Left hindlimb (tissue), 1 donor: ENCODE results near the gene STEAP1B.

Source experiments
- DNase-seq: peaks from one replicate; pipeline ENCODE4 v3.0.0-alpha.2; 2018

Gene STEAP1B

DNA sequence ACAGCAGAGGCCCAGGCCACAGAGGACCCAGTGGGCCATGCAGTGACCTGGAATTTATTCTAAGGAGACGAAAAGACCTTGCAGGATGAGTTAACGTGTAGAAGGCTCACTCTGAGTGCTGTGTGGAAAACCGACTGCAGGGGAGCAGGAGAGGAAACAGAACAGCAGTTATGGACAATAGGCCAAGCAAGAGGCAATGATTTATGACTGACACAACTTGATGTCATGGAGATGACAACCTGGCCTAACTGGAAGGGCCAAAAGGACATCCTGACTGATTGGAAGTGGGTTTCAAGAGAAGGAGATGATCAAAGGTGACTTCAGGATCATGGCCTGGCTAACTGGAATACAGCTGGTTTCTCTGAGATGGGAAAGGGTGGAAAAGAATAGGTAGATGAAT is 72.9 kb downstream of the STEAP1B start:
- no peak for DNase-seq

DNA sequence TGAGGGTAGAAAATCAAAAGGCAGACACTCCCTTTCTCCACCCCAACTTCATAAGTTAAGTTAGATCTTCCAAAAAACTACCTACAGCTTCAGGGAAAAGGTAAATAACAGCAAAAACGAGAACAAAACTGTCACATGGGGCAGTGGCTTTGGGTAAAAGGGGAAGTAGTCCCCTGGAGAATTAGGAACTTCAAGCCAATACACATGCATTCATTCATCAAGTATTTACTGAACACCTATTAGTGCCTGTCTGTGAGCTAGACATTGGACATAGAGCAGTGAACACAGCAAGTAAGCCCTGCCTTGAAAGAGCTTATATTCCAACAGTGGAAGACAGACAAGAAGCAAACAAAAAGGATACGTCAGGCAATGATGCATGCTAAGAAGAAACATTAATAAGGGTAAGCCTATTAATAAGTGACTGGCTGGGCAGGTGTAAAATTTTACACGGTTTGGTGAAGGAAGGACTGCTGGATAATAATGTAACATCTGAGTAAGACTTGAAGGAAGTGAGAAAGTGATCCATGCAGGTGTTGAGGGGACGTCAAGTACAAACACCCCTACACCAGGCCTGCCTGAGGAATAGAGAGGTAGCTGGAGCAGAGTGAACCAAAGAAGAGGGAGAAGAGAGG is 73.4 kb downstream of the STEAP1B start:
- no peak for DNase-seq

DNA sequence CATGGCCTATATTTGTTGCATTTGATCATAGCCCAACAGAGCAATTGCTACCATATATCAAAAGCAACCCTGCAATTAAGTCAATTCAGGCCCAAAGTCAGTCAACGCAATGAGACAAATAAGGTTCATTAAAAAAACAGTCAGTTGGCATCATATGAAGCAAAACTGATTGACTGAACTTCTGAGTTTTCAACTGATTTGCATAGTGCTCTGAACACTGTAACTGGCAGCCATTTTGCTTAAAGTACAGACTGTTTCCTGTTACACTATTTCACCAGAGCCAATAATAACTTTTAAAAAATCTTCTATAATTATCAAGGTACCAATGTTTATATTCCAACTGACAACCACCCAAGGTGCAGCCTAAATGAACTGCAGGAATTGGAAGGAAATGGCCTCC is 74.6 kb downstream of the STEAP1B start:
- no peak for DNase-seq

DNA sequence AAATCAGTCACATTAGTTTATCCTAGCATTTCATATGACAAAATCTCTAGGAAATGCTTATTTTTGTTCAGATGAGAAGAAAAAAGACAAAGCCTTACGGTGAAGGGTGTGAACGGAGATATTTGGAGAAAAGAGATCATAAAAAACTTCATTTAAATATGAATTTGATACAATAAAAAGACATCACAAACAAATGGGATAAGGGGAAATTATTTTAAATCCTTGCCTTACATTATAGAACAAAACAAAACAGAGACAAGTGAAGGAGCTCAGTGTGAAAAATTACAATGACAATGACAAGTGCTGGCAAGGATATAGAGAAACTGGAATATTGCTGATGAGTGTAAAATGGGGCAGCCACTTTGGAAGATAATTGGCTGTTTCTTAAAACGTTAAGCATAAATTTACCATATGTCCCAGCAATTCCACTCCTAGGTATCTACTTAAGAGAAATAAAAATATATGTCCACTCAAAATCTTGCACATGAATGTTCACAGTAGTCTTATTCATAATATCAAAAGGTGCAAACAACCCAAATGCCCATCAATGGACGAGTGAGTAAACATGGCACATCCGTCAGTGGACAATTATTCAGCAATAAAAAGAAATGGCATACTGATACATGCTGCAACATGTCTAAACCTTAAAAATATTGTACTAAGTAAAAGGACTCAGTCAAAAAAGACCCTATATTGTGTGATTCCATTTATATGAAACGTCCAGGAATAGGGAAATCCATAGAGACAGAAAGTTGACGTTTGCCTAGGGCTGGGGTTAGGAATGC is 77.0 kb downstream of the STEAP1B start:
- DNase-seq, result no peak

DNA sequence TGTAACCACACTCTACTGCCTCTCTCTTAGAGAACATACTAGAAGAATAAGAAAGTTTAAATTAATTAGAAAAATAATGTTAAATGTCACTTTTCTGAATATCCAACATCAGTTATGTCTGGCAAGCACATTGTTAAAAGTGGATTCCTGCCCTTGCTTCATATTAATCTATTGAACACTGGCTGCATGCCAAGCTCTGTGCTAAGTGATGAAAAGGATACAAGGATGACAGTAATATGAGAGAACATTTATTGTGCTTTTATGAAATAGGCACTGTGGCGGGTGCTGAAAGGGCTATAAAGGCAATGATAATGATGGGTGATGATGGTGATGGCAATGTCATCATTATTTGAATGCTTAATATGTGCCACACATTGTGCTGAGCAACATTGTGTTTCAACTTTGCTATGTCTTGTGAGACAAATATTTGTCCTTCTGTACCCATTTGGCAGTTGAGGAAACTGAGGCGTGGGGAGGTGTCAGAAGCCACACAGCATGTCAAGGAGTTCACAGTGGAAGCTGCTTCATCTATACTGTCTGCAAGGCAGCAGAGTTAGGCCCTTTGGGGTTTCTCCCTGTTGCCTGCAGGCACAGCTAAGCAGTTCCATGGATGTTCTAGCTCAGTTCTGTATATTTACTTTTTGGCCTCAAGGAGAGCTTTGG is 78.9 kb downstream of the STEAP1B start:
- DNase-seq, result no peak

DNA sequence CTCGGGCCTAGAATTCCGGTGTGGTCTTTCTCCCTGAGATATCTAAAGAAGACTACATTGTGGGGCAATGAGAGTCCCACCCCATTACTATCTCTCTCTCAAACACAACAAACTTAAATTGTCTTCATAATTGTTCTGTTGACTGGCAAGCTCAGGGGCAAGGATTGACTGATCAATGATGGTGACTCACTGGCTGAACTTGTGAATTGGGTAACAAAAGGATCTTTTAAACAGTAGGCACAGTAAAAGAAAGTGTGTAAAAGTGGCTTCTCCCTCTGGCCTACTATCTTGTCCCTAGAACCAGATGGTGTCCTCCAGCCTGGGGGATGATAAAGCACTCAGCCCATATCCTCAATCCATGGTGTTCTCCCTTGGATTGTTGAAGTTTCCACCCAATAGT is 80.0 kb downstream of the STEAP1B start:
- DNase-seq, result no peak

DNA sequence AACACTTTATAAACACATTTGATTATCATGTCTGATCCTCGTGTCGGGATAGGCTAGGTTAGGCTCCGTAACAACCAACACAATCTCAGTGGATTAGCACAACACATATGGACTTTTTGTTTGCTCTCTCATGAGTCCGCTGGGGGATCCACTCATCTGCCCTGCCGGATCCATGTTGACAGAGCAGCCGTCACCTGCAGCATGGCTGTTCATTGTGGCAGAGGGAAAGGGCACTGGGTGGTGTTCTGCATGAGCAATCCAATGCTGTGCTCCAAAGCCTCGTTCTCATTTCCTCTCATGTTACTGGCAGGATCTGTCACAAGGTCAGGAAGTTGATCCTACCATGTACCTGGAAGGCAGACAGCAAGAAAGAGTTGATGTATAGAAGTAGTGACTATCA is 80.5 kb downstream of the STEAP1B start:
- no peak for DNase-seq

DNA sequence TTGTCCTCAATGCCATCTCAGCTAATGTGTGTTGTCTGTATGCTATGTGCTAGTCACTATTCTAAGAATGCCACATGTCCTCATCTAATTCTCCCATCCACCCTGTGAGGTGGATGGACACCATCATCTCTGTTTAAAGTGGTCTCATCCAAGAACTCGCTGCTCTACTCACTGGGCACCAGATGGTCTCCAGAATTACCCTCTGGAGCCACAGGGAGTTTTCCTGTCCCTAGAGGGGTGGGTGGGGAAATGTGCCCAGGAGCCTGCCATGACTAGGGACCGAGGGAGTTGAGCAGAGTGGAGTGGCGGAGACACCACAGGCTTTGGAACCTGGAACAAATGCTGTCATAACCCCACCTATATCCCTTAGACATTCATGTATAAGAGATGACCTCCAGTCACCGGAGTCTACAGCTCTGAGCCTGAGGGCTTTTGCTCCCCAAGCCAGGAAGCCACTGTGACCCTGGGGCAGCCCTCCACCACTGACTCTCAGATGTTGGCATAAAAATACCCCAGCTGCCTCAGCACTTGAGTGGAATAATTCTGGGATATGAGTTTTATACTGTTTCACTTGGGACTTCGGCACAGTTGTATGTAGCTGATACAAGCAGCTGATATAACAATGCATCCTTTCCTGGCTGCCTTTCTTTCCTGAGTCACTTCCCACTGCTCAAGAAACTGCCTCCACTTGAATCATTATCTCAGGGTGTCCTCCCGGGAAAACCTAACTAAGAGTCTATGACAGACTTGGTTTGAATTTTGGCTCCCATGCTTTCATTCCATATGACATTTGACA is 81.5 kb downstream of the STEAP1B start:
- DNase-seq, result no peak

DNA sequence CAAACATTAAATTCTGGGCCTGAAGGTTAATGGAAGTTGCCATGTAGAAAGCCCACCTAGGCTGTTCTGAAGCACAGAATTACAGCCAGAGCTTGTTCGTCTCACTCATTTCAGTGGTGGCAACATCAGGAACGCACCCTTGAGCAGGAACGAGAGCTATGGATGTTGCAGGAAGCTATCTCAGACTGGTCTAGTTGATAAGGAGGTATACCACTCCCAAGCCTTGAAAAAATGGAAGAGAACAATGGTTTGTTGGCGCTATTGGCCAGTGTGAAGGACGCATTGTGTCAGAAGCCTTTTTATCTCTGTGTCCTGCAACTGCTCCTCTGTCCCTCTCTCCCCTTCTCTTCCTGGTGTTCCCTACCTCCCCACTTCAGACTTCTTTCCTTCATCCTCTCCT is 82.1 kb downstream of the STEAP1B start:
- DNase-seq, result no peak

DNA sequence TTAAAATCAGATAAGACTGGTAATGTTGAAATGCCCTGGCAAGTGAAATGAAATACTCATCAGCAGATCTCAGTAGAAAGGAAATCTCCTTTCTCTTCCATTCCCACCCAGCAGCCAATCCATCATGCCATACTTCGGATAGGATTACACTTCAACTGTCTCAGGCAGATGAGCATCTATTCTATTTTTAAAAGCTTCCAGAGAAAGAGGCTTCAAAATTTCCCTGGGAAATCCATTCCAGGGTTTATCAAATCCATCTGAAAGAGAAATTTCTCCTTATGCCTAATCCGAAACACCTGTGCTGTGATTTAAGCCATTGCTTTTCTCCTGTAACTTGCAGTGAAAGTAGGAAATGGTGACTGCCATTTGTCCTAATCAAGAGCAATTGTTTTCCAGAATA is 82.6 kb downstream of the STEAP1B start:
- no peak for DNase-seq

DNA sequence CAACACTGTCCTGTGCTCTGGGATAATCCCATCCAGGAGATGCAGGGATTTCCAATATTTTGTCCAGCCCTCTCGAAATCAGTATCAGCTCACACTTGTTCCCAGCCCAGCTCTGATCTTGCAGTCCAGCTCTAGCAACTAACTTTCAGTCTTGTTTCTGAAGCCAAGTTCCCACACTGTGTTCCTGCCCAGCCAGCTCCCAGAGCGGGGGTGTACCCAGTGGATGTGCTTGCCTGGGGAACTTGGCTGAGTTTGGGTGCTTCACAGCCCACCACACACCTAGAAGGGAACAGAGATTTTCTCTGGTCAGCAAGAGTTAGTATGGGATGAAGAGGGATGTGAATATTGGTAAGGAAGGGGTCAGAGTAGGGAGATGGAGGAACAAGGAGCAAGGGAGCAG is 85.6 kb downstream of the STEAP1B start:
- no peak for DNase-seq

DNA sequence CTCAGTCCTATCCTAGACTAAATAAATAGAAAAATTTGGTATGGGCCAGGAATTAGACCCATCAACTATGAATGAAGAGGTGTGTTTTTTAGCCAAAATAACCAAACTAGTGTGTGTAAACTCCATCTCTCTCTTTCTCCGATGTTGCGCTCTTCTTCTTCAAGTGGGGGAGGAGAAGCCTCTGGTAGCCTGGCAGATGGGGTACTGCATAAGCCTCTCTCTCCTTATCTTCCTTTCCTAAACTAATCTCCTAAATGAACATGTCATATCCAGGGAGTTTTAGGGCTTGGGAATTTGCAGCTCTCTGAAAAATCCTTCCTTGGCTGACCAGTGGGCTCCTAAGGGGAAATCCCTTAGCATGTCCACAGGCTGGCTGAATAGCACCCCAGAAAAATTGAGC is 86.8 kb downstream of the STEAP1B start:
- DNase-seq, result no peak

DNA sequence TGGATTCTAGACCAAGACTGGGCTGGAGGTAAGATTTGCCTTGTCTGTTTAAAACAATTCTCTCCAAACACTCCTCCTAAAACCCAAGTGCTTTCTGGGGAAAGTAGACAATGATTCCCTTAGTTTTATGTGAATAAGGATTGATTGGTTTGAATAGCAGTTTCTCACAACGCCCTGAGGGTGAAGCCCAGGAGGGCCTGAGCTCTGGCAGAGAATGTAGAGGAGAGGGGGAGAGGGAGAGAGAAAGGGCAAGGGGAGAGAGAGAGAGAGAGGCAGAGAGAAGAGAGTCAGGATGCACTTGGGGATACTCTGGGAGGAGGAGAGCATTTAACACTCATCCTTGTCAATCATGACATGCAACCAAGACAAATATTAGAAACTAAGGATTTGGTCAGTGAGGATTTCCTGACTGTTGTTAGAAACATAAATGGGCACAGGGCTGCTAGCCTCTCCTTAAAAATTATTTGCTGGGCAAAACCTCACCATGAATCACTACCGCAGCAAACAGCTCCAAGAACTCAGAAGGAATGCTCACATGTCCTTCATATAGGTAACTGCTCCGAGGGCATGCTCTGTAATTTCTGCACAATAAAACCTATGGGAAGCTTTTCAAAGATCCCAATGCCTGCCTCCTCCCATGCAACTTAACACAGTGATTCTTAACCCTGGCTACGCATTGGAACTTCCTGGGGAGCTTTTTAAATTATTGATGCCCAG is 87.9 kb downstream of the STEAP1B start:
- no peak for DNase-seq

DNA sequence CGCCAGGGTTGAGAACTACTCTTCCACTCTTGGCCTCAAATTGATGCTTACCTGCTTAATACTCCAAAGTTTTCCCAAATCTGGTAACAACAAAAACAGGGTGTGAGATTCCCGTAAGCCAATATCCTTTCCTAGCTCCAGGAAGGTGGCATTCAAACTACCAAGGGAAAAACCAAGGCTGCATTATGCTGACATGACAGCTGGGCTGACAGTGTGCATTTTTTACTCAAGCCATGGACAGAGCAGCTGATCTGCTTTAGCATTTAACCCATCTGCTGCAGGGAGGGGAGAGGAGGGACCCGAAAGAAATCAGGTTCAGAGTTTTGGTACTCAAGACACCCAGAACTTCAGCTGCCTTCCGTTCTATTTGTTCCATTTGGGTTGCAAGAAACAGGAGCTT is 93.3 kb downstream of the STEAP1B start:
- DNase-seq, result no peak

DNA sequence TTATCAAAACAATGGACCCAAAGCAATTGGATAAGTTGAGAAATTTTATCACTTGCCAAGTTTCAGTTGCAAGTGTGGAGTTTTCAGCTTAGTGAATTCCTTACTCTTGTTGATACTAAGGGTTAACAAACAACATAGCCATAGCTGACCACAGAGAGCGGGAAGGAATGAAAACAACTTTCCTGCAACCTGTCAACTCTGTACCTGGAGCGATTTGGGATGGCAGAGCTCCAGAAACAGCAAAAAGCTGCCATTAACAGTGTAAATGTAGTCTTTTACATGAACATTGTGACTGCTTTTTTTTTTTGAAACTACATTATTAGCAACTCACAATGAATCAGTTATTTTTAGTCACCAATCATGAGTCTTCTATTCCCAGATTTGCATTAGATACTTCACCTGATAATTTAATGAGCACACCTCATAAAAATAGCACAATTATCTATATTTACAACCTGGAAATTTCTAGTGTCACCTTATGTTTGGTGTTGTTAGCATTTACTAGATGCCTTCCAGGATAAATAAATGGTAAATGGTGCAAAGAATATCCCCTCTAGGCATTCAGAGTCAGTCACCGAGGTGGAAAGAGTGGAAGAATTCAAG is 95.5 kb downstream of the STEAP1B start:
- DNase-seq, result no peak

DNA sequence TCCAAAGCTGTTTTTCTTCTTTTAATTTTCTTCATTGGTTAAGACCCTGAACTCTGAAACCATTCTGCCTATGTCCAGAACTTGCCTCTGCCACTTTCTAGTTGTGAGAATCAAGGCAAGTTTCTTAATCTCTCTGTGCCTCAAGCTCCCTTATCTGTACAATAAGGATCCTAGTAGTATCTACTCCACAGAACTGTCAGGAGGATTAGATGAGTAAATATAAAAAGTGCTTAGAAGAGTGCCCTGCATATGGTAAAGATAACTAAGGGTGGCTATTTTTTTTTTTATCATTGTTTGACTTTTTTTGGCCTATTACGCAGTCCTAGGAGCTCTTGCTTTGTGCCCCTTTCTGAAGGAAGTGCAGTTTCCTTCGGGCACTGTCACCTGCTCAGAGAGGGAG is 96.6 kb downstream of the STEAP1B start:
- DNase-seq, result no peak

DNA sequence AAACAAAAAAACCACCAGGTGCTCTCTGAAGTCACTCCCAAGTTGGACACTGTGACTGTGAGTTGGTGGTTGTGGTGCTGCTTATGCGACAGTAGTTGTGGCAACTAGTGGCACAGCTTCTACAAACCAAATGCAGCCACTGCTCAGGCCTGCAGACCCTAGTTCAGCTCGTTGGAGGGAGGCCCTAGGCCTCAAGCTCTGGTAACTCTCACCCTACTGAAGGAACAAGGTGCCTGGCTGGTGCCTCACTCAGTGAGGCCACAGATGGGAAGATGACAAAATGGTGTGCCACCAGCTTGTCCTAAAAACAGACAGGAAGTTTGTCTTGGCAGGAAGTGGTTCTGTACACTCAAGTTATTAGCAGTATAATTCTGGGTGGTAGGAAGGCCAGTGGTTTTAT is 97.7 kb downstream of the STEAP1B start:
- DNase-seq, result no peak

DNA sequence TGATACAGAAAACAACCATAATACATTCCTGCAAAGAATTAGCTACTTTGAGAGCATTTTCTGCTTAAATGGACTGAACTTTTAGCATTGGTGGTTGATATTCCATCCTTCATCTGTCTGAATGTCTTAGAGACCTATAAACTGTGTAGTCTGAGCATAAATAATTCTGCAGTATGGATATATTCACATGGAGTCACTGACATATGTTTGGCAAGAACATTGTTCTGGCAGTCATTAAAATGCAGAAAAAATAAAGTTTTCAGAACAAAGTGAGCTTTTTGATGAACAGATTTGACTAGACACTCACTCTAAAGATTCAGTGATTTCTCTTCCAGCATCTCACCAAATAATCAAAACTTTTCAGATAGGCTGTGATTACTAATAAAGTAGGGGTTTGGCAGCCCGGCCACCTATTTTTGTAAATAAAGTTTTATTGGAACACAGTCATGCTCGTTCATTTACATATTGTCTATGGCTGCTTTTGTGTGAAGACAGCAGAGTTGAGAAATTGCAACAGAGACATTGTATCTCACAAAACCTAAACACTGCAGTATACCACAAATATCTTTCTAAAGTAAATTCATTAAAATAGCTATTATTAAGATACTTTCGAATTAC is 98.9 kb downstream of the STEAP1B start:
- DNase-seq, result no peak

DNA sequence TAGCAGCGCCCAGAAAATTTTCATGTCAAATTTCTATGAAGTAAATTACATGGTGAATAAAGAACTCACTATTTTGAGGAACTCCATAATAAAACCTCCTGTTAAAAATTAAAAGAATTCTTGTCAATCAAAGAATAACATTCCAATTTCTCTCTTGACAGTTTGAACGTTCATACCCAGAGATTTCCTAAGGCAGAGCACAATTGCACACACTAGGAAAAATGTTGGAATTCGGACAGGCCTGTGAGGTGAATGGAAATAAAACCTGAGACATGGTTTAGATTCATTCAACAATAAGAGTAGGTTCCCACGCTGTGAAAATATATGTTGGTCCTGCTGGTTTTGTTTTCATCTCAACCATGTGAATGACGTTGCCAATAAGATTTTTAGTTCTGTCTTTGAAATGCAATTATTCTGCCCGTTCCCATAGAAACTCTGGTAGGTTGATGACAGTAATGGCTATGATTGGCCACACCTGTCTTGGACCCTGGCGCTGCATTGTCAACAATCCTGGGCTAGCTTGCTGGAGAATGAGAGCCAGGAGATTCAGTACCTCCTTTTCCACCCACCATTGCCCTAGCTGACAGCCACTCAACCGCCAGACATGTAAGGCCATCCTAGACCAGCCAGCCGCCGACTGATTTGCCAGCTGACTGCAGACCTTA is 99.7 kb downstream of the STEAP1B start:
- DNase-seq, result no peak

DNA sequence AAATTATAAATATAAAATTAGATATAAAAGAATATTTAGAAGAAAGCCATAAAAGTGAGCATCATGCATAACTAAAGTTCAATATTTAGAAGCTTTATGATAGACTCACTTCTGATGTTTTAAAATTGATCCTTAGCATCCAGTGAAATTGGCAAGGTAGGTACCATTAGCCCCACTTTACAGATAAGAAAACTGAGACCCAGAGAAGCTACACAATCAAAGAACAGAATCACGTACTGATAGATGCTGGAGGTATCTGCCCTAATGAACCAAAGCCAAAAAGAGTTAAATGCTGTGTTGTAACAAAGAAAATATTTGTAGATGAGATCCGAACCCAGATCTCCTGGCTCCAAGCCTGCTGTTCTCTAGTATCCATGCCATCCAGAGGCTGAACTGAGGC is 100.4 kb downstream of the STEAP1B start:
- no peak for DNase-seq

DNA sequence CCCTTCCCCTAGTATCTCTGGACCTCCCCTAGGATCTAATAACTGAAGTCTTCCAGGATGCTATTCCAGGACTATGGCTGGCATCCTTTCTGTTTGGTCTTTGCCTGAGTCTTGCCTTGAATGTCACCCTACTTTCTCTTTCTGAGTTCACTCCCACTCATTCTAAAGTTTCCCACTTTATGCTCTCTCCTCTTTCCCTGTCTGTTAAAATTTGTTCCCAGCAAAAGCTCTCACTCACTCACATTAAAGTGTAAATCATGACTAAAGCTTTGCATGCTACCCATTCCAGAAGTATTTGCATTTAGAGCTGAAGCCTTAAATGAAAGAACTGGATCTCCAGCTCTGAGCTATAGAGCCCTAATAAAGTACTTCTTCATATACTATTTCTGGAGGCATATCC is 100.9 kb downstream of the STEAP1B start:
- no peak for DNase-seq
